ENCODE results near the gene PRKG1. TPM values are rescaled to one million over a fixed set of nuclear protein-coding genes. Genes with fewer than 3 reads are reported as not detected.
"Not testable (repeated sequence)": the region's sequence is repeated elsewhere in the genome, so short reads cannot be mapped to it uniquely, and the experiment has no call there.

Gene PRKG1
- polyA plus RNA-seq, 3 donors: not detected

GRCh38 chr10:51159841-51160240, 85.6 kb downstream of the PRKG1 start:
- Mint-ChIP-seq H3K4me1 (no peaks in the 10 kb centered on the region), H3K36me3 (no peaks in the 10 kb centered on the region), H3K27me3 (ENCODE audit: low read depth in 3 of 3) (no peaks in the 10 kb centered on the region), H3K4me3 (no peak overlapping the region), H3K9me3 (peaks cover 2 to 10% (median 3%) of the 10 kb centered on the region in 7 donors), H3K27ac (no peak overlapping the region)
- no peak for TF ChIP-seq CTCF (IDR thresholded peaks at IDR 0.05)
- Histone ChIP-seq H4K20me1 (ENCODE audit: insufficient read depth, low read length) (no peaks in the 10 kb centered on the region), H3K27ac (ENCODE audit: low read depth in 1 of 2, low read length in 2 of 2) (no peak overlapping the region), H3K36me3 (replicated peaks in 1 of 2; ENCODE audit: control insufficient read depth in 1 of 2, insufficient read depth in 2 of 2, low read length in 2 of 2) (no peaks in the 10 kb centered on the region), H2AFZ (ENCODE audit: insufficient read depth, low read depth, low read length, poor library complexity, severe bottlenecking) (no peak overlapping the region), H3K79me2 (ENCODE audit: insufficient read depth, low read length) (no peaks in the 10 kb centered on the region), H3K27me3 (ENCODE audit: control insufficient read depth in 2 of 2, insufficient read depth in 2 of 2, low read length in 2 of 2) (no peaks in the 10 kb centered on the region), H3K4me3 (replicated peaks in 1 of 3; ENCODE audit: low read depth in 2 of 3, low read length in 3 of 3) (no peak overlapping the region), H3K9me3 (replicated peaks in 1 of 2; ENCODE audit: control insufficient read depth in 1 of 2, insufficient read depth in 1 of 2, low read length in 2 of 2) (peaks cover 0 to 3% of the 10 kb centered on the region in 2 donors), H3K4me1 (ENCODE audit: control insufficient read depth in 1 of 2, insufficient read depth in 2 of 2, low read length in 2 of 2) (no peaks in the 10 kb centered on the region), H3K4me2 (replicated peaks; ENCODE audit: extremely low read depth, low read length, poor library complexity, severe bottlenecking) (no peak overlapping the region), H3K9ac (ENCODE audit: insufficient read depth, low read length, poor library complexity, severe bottlenecking) (no peak overlapping the region)
- no peak for DNase-seq
- no CpG with 5 or more reads among the region's 1 CpG for WGBS (ENCODE audit: insufficient coverage)
- intact Hi-C loops (cut with micrococcal nuclease): no loop called here

GRCh38 chr10:51162002-51162401, 87.7 kb downstream of the PRKG1 start:
- Histone ChIP-seq H3K27me3 (ENCODE audit: control insufficient read depth in 2 of 2, insufficient read depth in 2 of 2, low read length in 2 of 2) (no peaks in the 10 kb centered on the region), H3K4me2 (replicated peaks; ENCODE audit: extremely low read depth, low read length, poor library complexity, severe bottlenecking) (no peak overlapping the region), H3K4me1 (ENCODE audit: control insufficient read depth in 1 of 2, insufficient read depth in 2 of 2, low read length in 2 of 2) (no peaks in the 10 kb centered on the region), H4K20me1 (ENCODE audit: insufficient read depth, low read length) (no peaks in the 10 kb centered on the region), H3K9me3 (replicated peaks in 1 of 2; ENCODE audit: control insufficient read depth in 1 of 2, insufficient read depth in 1 of 2, low read length in 2 of 2) (peaks cover 0 to 3% of the 10 kb centered on the region in 2 donors), H3K9ac (ENCODE audit: insufficient read depth, low read length, poor library complexity, severe bottlenecking) (no peak overlapping the region), H3K4me3 (replicated peaks in 1 of 3; ENCODE audit: low read depth in 2 of 3, low read length in 3 of 3) (no peak overlapping the region), H3K79me2 (ENCODE audit: insufficient read depth, low read length) (no peaks in the 10 kb centered on the region), H3K27ac (ENCODE audit: low read depth in 1 of 2, low read length in 2 of 2) (no peak overlapping the region), H2AFZ (ENCODE audit: insufficient read depth, low read depth, low read length, poor library complexity, severe bottlenecking) (no peak overlapping the region), H3K36me3 (replicated peaks in 1 of 2; ENCODE audit: control insufficient read depth in 1 of 2, insufficient read depth in 2 of 2, low read length in 2 of 2) (no peaks in the 10 kb centered on the region)
- no peaks in the 10 kb centered on the region for H3K4me1 Mint-ChIP-seq
- H3K9me3 Mint-ChIP-seq: peaks cover 2 to 12% (median 5%) of the 10 kb centered on the region in 7 donors
- no peaks in the 10 kb centered on the region for H3K36me3 Mint-ChIP-seq
- H3K4me3 Mint-ChIP-seq: no peak overlapping the region
- no peak for TF ChIP-seq CTCF (IDR thresholded peaks at IDR 0.05)
- no peak overlapping the region for H3K27ac Mint-ChIP-seq
- no peaks in the 10 kb centered on the region for H3K27me3 Mint-ChIP-seq (ENCODE audit: low read depth in 3 of 3)
- no peak for DNase-seq
- 80% methylated on average over 1 of the region's 1 CpG for WGBS (ENCODE audit: insufficient coverage)
- intact Hi-C loops (cut with micrococcal nuclease): no loop called here

- H3K4me2 ChIP-seq (replicated peaks; ENCODE audit: extremely low read depth, low read length, poor library complexity, severe bottlenecking); H3K4me3 ChIP-seq (replicated peaks in 1 of 3; ENCODE audit: low read depth in 2 of 3, low read length in 3 of 3); H3K36me3 Mint-ChIP-seq; H3K4me1 Mint-ChIP-seq; H3K27me3 ChIP-seq (ENCODE audit: control insufficient read depth in 2 of 2, insufficient read depth in 2 of 2, low read length in 2 of 2); H3K27ac Mint-ChIP-seq; H3K36me3 ChIP-seq (replicated peaks in 1 of 2; ENCODE audit: control insufficient read depth in 1 of 2, insufficient read depth in 2 of 2, low read length in 2 of 2); H3K9me3 ChIP-seq (replicated peaks in 1 of 2; ENCODE audit: control insufficient read depth in 1 of 2, insufficient read depth in 1 of 2, low read length in 2 of 2); H2AFZ ChIP-seq (ENCODE audit: insufficient read depth, low read depth, low read length, poor library complexity, severe bottlenecking); H3K27me3 Mint-ChIP-seq (ENCODE audit: low read depth in 3 of 3); H3K4me3 Mint-ChIP-seq; H3K4me1 ChIP-seq (ENCODE audit: control insufficient read depth in 1 of 2, insufficient read depth in 2 of 2, low read length in 2 of 2); DNase-seq; H3K79me2 ChIP-seq (ENCODE audit: insufficient read depth, low read length); H3K27ac ChIP-seq (ENCODE audit: low read depth in 1 of 2, low read length in 2 of 2); H3K9ac ChIP-seq (ENCODE audit: insufficient read depth, low read length, poor library complexity, severe bottlenecking); H4K20me1 ChIP-seq (ENCODE audit: insufficient read depth, low read length); intact Hi-C loops (cut with micrococcal nuclease): not testable (repeated sequence)
- WGBS (ENCODE audit: insufficient coverage): over 99% methylated on average over 22 of the region's 30 CpGs
- peaks cover 2 to 12% (median 6%) of the 10 kb centered on the region in 7 donors for H3K9me3 Mint-ChIP-seq
These were observed 89.2 kb downstream of the PRKG1 start for GRCh38 chr10:51163380-51164049.
